Mesothelial cell of epicardium (in vitro differentiated cells): Measurements from ENCODE around the gene PTPRU. TPM values are rescaled to one million over a fixed set of nuclear protein-coding genes. Genes with fewer than 3 reads are reported as not detected.

Experiments
- DNase-seq, 2 experiments: peaks; one replicate each; pipeline ENCODE4 v3.0.0; 2021; ENCODE audit warnings: low spot score in 2 of 2; ENCODE audit not compliant: unreplicated experiment in 2 of 2
- H3K27ac Mint-ChIP-seq: 2 replicates; pipeline ENCODE4 v1.8.0; 2021; ENCODE audit warnings: mixed read lengths
- H3K27me3 Mint-ChIP-seq: 2 replicates; pipeline ENCODE4 v1.8.0; 2021; ENCODE audit warnings: low read depth, mixed read lengths
- H3K36me3 Mint-ChIP-seq: 2 replicates; pipeline ENCODE4 v1.8.0; 2021; ENCODE audit warnings: mixed read lengths
- H3K4me1 Mint-ChIP-seq: 2 replicates; pipeline ENCODE4 v1.8.0; 2021; ENCODE audit warnings: mixed read lengths
- H3K4me3 Mint-ChIP-seq: 2 replicates; pipeline ENCODE4 v1.8.0; 2021; ENCODE audit warnings: mild to moderate bottlenecking, moderate library complexity, mixed read lengths
- H3K9me3 Mint-ChIP-seq: 2 replicates; pipeline ENCODE4 v1.8.0; 2021; ENCODE audit warnings: mixed read lengths
- total RNA-seq: library from RNA; stranded (reverse); gene quantifications from 3 replicates; pipeline ENCODE4 v1.2.1, GENCODE V29; 2021
- TF ChIP-seq, protein P1 (sequence below): fragments of 200-600 bp; sonication (generic); IDR thresholded peaks from one replicate; pipeline ENCODE4 v1.5.0; 2021; ENCODE audit warnings: antibody characterized with exemption; ENCODE audit not compliant: unreplicated experiment

PTPRU gene
- total RNA-seq, 1 donor from 2014 or later = 151 TPM

DNA sequence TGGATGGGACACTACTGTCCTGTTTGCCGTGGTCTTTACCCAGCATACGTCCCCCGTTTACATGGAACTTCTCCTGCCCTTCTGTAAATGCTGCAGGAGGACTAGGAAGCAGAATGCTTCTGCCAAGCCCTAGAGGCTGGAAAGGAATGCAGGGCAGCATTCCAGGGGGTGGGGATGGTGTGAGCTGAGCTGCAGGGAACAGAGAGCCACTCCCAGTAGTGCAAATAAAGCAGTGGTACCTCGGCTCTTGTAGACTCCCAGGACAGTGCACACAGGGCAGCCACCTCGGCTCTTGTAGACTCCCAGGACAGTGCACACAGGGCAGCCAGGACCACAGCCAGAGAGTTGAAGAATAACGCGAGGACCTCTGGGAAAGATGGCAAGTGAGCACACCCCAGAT lies 35.4 kb downstream of the PTPRU start:
- TF ChIP-seq, protein P1, sequence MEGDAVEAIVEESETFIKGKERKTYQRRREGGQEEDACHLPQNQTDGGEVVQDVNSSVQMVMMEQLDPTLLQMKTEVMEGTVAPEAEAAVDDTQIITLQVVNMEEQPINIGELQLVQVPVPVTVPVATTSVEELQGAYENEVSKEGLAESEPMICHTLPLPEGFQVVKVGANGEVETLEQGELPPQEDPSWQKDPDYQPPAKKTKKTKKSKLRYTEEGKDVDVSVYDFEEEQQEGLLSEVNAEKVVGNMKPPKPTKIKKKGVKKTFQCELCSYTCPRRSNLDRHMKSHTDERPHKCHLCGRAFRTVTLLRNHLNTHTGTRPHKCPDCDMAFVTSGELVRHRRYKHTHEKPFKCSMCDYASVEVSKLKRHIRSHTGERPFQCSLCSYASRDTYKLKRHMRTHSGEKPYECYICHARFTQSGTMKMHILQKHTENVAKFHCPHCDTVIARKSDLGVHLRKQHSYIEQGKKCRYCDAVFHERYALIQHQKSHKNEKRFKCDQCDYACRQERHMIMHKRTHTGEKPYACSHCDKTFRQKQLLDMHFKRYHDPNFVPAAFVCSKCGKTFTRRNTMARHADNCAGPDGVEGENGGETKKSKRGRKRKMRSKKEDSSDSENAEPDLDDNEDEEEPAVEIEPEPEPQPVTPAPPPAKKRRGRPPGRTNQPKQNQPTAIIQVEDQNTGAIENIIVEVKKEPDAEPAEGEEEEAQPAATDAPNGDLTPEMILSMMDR = no peak
- H3K4me1 Mint-ChIP-seq = peaks cover 35% of the 10 kb centered on the region
- H3K27me3 Mint-ChIP-seq = no peaks in the 10 kb centered on the region
- peaks cover 2% of the 10 kb centered on the region for H3K9me3 Mint-ChIP-seq
- peaks cover 17% of the 10 kb centered on the region for H3K36me3 Mint-ChIP-seq
- H3K27ac Mint-ChIP-seq = peak overlapping the region; percentile 98
- H3K4me3 Mint-ChIP-seq = peak overlapping the region; percentile 32
- DNase-seq = peak; percentile 54 to 76

DNA sequence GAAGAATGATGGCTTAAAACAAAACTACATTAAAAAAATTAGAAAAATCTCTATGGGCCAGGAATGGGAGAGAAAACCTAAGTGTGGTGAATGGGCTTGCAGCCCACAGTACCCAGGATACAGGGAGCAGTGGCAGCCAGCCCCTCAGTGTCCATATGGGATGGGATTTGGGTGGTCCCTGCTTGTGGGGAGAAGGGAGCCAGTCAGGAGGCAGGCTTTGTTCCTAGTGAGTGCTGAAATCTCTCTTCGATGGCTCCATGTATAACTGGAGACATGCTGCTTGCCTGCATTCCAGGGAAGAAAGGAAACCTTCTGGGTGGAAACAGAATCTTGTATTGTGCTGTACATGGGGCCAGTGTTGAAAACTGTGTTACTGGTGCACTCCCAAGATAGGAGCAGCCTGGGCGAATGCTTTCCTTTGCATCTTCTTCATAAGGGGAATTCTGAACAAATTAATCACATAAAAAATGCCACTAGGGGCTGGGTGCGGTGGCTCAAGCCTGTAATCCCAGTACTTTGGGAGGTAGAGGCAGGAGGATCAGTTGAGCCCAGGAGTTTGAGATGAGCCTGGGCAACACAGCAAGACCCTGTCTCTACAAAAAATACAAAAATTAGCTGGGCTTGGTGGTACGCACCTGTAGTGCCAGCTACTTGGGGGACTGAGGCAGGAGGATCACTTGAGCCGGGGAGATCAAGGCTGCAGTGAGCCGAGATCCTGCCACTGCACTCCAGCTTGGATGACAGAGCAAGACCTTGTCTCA lies 36.0 kb downstream of the PTPRU start:
- DNase-seq = no peak
- H3K27me3 Mint-ChIP-seq = no peaks in the 10 kb centered on the region
- peak overlapping the region; percentile 32 for H3K4me3 Mint-ChIP-seq
- H3K9me3 Mint-ChIP-seq = peaks cover 4% of the 10 kb centered on the region
- peaks cover 20% of the 10 kb centered on the region for H3K36me3 Mint-ChIP-seq
- peak overlapping the region; percentile 98 for H3K27ac Mint-ChIP-seq
- H3K4me1 Mint-ChIP-seq = peaks cover 31% of the 10 kb centered on the region
- TF ChIP-seq, protein P1 = no peak

DNA sequence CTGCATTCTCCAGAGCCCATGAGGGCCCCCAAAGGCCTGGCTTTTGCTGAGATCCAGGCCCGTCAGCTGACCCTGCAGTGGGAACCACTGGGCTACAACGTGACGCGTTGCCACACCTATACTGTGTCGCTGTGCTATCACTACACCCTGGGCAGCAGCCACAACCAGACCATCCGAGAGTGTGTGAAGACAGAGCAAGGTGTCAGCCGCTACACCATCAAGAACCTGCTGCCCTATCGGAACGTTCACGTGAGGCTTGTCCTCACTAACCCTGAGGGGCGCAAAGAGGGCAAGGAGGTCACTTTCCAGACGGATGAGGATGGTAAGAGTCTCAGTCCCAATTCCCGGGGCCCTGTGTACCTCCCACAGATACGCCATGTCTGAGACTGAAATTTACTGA lies 39.1 kb downstream of the PTPRU start:
- Mint-ChIP-seq H3K4me1 (peaks cover 24% of the 10 kb centered on the region), H3K4me3 (no peak overlapping the region), H3K27me3 (no peaks in the 10 kb centered on the region), H3K9me3 (peaks cover 4% of the 10 kb centered on the region), H3K27ac (no peak overlapping the region), H3K36me3 (peaks cover 26% of the 10 kb centered on the region)
- TF ChIP-seq, protein P1 = no peak
- no peak for DNase-seq

DNA sequence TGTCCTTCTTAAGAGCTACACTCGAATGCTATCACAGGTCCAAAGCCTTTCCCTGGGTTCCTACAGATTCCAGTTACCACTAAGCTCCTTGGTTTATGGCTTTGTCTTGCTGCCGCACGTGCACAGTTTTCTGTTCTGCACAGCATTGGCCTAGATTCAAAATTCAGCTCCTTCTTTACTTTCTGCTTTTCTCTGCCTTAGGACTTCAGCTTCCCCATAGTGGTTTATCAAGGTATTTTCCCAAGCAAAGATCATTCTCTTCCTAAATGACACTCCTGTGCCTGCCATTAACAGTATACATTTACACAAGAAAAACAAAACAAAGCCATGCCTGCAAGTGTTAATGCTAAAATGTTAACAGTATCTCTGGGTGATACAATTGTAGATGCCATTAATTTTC lies 41.8 kb downstream of the PTPRU start:
- TF ChIP-seq, protein P1 = no peak
- Mint-ChIP-seq H3K4me1 (peaks cover 6% of the 10 kb centered on the region), H3K4me3 (no peak overlapping the region), H3K27me3 (no peaks in the 10 kb centered on the region), H3K9me3 (peaks cover 4% of the 10 kb centered on the region), H3K36me3 (peaks cover 36% of the 10 kb centered on the region), H3K27ac (no peak overlapping the region)
- no peak for DNase-seq

DNA sequence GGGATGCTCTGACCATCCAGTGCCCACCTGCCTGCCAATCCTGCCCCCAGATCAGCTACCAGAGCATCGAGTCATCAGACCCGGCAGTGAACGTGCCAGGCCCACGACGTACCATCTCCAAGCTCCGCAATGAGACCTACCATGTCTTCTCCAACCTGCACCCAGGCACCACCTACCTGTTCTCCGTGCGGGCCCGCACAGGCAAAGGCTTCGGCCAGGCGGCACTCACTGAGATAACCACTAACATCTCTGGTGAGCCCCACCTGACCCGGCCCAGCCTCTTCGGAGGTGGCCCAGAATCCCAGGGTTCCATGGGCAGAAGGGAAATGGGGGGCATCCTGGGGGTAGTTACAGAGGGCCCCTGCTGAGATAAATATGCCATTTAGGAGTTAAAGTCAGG lies 43.1 kb downstream of the PTPRU start:
- H3K36me3 Mint-ChIP-seq = peaks cover 36% of the 10 kb centered on the region
- no peaks in the 10 kb centered on the region for H3K27me3 Mint-ChIP-seq
- no peak overlapping the region for H3K4me3 Mint-ChIP-seq
- H3K9me3 Mint-ChIP-seq = peaks cover 4% of the 10 kb centered on the region
- peaks cover 12% of the 10 kb centered on the region for H3K4me1 Mint-ChIP-seq
- TF ChIP-seq, protein P1 = no peak
- no peak overlapping the region for H3K27ac Mint-ChIP-seq
- DNase-seq = no peak
